GM13976 (cell line): ENCODE measurements around the gene MYO10.

ENCODE experiments used
- DNase-seq: peaks from one replicate; pipeline ENCODE4 v3.0.0; 2012; ENCODE audit warnings: low spot score
- CTCF ChIP-seq: IDR thresholded peaks from 2 replicates; pipeline ENCODE4 v1.5.1; 2012; ENCODE audit warnings: borderline replicate concordance, mild to moderate bottlenecking; ENCODE audit not compliant: insufficient read depth; ENCODE audit errors: extremely low read depth, missing control alignments, control extremely low read depth
- in situ Hi-C: fragments of 300-500 bp; cut with MboI; formaldehyde crosslinking; loops from one replicate; pipeline ENCODE4 v1.12.0; 2022; ENCODE audit warnings: low sequenced_read_pairs, mixed read lengths, inconsistent platforms; ENCODE audit not compliant: unreplicated experiment

Gene MYO10

GRCh38 chr5:16737209-16737608, 198.9 kb downstream of the MYO10 start:
- no peak for TF ChIP-seq CTCF
- in situ Hi-C loops: no loop called here
- DNase-seq: no peak

GRCh38 chr5:16736158-16736995, 199.7 kb downstream of the MYO10 start:
- in situ Hi-C loops: no loop called here
- DNase-seq: no peak
- no peak for TF ChIP-seq CTCF

- TF ChIP-seq CTCF: no peak
- in situ Hi-C loops: no loop called here
- DNase-seq: no peak
Observed at GRCh38 chr5:16735101-16736060, 200.7 kb downstream of the MYO10 start.

GRCh38 chr5:16733331-16734006, 202.6 kb downstream of the MYO10 start:
- no peak for DNase-seq
- no peak for TF ChIP-seq CTCF
- in situ Hi-C loops: no loop called here

GRCh38 chr5:16732356-16732755, 203.7 kb downstream of the MYO10 start:
- no peak for TF ChIP-seq CTCF
- in situ Hi-C loops: no loop called here

GRCh38 chr5:16727755-16728325, 208.2 kb downstream of the MYO10 start:
- in situ Hi-C loops: no loop called here
- no peak for DNase-seq
- no peak for TF ChIP-seq CTCF

More at GRCh38 chr5:16732356-16732755, 203.7 kb downstream of the MYO10 start:
- DNase-seq: no peak
